Tibial nerve (tissue), 3 donors: ENCODE data around the gene ARPC1B.

Source experiments
- POLR2A ChIP-seq, 2 donors: fragments of 450-650 bp; IDR thresholded peaks; one replicate each; pipeline ENCODE4 v1.6.1; 2017; ENCODE audit warnings: antibody characterized with exemption in 2 of 2, mild to moderate bottlenecking in 2 of 2, moderate library complexity in 2 of 2
- TF ChIP-seq, protein P1 (sequence below), 5 experiments: fragments of 200-600 bp in 3 of 5; fragments of 450-650 bp in 2 of 5; sonication (generic) in 3 of 5; IDR thresholded peaks; one replicate each; pipeline ENCODE4 v1.5.1; 2016 to 2019; ENCODE audit warnings: antibody characterized with exemption in 5 of 5, mild to moderate bottlenecking in 3 of 5, moderate library complexity in 2 of 5

DNA sequence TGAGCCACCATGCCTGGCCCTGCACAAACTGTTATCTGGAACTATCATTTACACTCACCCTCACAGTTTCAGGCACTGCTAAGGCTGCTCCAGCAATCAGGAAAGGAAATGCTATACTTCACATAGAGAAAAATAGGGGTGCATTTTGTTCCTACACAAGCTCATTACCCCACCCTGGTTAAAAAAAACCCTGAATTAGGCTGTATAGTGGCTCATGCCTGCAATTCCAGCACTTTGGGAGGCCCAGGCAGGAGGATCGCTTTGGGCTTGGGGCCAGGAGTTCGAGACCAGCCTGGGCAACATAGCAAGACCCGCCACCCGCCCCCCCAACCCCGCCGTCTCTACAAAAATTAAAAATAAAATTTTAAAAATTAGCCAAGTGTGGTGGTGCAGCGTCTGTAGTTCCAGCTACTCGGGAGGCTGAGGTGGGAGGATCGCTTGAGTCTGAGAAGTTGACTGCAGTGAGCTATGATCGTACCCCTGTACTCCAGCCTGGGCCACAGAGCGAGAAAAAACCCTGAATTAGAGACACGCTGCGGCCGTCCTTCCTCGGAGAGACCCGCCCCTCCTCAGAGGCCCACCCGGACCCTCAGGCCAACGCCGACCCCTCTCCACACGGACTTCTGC is 63.5 kb downstream of the ARPC1B start:
- no peak for TF ChIP-seq POLR2A (IDR thresholded peaks at IDR 0.05)
- TF ChIP-seq, protein P1, sequence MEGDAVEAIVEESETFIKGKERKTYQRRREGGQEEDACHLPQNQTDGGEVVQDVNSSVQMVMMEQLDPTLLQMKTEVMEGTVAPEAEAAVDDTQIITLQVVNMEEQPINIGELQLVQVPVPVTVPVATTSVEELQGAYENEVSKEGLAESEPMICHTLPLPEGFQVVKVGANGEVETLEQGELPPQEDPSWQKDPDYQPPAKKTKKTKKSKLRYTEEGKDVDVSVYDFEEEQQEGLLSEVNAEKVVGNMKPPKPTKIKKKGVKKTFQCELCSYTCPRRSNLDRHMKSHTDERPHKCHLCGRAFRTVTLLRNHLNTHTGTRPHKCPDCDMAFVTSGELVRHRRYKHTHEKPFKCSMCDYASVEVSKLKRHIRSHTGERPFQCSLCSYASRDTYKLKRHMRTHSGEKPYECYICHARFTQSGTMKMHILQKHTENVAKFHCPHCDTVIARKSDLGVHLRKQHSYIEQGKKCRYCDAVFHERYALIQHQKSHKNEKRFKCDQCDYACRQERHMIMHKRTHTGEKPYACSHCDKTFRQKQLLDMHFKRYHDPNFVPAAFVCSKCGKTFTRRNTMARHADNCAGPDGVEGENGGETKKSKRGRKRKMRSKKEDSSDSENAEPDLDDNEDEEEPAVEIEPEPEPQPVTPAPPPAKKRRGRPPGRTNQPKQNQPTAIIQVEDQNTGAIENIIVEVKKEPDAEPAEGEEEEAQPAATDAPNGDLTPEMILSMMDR (IDR thresholded peaks at IDR 0.05): no peak
